ENCODE results near the gene ZSCAN5C. TPM values are rescaled to one million over a fixed set of nuclear protein-coding genes. Genes with fewer than 3 reads are reported as not detected.

Gene ZSCAN5C, protein sequence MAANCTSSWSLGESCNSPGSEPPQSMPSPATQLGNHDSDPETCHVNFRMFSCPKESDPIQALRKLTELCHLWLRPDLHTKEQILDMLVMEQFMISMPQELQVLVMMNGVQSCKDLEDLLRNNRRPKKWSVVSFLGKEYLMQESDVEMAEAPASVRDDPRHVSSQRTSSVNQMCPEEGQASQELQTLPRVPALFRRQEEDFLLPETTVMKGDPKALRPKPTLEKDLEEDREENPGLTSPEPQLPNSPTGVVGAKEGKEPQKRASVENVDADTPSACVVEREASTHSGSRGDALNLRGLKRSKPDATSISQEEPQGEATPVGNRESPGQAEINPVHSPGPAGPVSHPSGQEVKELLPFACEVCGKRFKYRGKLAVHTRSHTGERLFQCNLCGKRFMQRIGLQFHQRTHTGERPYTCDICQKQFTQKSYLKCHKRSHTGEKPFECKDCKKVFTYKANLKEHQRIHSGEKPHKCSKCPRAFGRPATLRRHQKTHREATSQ
- total RNA-seq = not detected

DNA sequence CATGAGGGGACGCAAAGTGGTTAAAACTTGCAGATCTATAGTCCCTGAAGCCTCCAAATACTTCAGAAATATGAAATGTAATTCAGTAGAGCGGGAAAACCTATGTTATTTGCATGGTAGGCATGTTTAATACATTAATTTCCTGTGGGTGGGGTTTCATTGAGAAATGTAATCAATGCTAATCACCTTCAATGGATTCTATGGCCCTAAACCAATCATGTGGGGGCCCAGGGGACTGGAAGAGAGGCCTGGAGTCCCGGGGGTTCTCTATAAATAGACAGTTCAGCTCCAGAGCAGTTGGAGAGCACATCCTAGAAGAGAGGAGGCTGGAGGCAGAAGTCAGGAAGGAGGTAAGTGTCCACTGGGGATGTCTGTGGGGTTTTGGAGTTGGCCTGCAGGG is at the start of gene ZSCAN5C:
Gene ZSCAN5C (plus strand): TSS at position 301 of the 400 bp plus-strand sequence. CDS start 3,641 bp downstream, outside the sequence.
- intact Hi-C loops (cut with DNase I) = no loop called here
- Histone ChIP-seq H3K27me3 (no peaks in the 10 kb centered on the region), H3K4me1 (no peaks in the 10 kb centered on the region), H3K36me3 (no peaks in the 10 kb centered on the region), H3K27ac (replicated peaks in 1 of 4) (no peak within 1 kb of the TSS), H3K4me3 (no peak within 1 kb of the TSS), H3K9me3 (no peaks in the 10 kb centered on the region)
- no peak for DNase-seq (ENCODE audit: extremely low spot score)
- TF ChIP-seq EP300 (IDR thresholded peaks at IDR 0.05) (no peak), POLR2A (IDR thresholded peaks at IDR 0.05; ENCODE audit: low read depth) (no peak), POLR2AphosphoS5 (IDR thresholded peaks at IDR 0.05) (no peak)
- TF ChIP-seq, protein P1, sequence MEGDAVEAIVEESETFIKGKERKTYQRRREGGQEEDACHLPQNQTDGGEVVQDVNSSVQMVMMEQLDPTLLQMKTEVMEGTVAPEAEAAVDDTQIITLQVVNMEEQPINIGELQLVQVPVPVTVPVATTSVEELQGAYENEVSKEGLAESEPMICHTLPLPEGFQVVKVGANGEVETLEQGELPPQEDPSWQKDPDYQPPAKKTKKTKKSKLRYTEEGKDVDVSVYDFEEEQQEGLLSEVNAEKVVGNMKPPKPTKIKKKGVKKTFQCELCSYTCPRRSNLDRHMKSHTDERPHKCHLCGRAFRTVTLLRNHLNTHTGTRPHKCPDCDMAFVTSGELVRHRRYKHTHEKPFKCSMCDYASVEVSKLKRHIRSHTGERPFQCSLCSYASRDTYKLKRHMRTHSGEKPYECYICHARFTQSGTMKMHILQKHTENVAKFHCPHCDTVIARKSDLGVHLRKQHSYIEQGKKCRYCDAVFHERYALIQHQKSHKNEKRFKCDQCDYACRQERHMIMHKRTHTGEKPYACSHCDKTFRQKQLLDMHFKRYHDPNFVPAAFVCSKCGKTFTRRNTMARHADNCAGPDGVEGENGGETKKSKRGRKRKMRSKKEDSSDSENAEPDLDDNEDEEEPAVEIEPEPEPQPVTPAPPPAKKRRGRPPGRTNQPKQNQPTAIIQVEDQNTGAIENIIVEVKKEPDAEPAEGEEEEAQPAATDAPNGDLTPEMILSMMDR (IDR thresholded peaks at IDR 0.05) = no peak
- WGBS = 64% methylated on average over 3 of the region's 3 CpGs

DNA sequence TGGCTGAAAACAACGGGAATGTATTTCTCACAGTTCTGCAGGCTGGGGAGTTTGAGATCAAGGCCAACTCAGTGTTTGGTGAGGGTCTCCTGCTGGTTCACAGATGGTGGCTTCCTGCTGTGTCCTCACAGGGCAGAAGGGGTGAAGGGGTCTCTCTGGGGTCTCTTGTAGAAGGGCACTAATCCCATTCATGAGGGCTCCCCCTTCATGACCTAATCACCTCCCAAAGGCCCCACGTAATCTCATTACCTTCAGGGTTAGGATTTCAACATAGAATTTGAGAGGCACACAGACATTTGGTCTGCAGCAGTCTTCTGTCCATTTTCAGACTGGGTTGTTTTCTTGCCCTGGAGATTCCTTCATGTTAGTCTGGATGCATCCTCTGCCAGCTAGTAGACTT is 49.4 kb upstream of the ZSCAN5C start:
- intact Hi-C loops (cut with DNase I) = no loop called here
- Histone ChIP-seq H3K9me3 (no peaks in the 10 kb centered on the region), H3K27ac (replicated peaks in 1 of 4) (no peak overlapping the region), H3K36me3 (peaks cover 0 to 63% (median 37%) of the 10 kb centered on the region in 4 donors), H3K27me3 (no peaks in the 10 kb centered on the region), H3K4me1 (peaks cover 7 to 21% (median 16%) of the 10 kb centered on the region in 4 donors), H3K4me3 (no peak overlapping the region)
- 85% methylated on average over 2 of the region's 2 CpGs for WGBS
- DNase-seq (ENCODE audit: extremely low spot score) = no peak
- TF ChIP-seq, protein P1 (IDR thresholded peaks at IDR 0.05) = no peak
- no peak for TF ChIP-seq POLR2A (IDR thresholded peaks at IDR 0.05; ENCODE audit: low read depth)
- TF ChIP-seq EP300 (IDR thresholded peaks at IDR 0.05) = no peak
- no peak for TF ChIP-seq POLR2AphosphoS5 (IDR thresholded peaks at IDR 0.05)

DNA sequence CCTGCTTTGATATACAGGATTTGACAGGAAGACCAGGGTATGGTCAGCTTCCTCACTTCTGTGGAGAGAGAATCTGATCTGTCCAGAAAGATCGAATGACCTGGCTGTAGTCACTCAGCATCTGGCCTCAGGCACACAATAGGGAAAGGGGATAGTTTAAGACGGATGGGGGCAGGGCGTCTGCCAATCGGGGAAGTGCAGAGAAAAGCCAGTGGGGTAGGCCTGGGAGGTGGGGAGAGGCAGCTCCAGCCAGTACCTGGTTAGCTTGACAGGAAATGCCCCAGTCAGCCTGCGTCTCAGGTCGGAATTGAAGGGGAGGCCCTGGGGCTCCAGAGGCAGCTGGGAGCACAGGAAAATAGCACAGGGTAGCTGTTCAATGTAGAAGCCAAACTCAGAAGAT is 48.6 kb upstream of the ZSCAN5C start:
- Histone ChIP-seq H3K27ac (replicated peaks in 1 of 4) (peak overlapping the region in 2 of 4 donors; percentile 8 to 14), H3K27me3 (no peaks in the 10 kb centered on the region), H3K4me1 (peaks cover 7 to 21% (median 16%) of the 10 kb centered on the region in 4 donors), H3K9me3 (no peaks in the 10 kb centered on the region), H3K4me3 (no peak overlapping the region), H3K36me3 (peaks cover 0 to 63% (median 32%) of the 10 kb centered on the region in 4 donors)
- TF ChIP-seq, protein P1 (IDR thresholded peaks at IDR 0.05) = no peak
- no peak for TF ChIP-seq EP300 (IDR thresholded peaks at IDR 0.05)
- no peak for TF ChIP-seq POLR2AphosphoS5 (IDR thresholded peaks at IDR 0.05)
- no peak for TF ChIP-seq POLR2A (IDR thresholded peaks at IDR 0.05; ENCODE audit: low read depth)
- no peak for DNase-seq (ENCODE audit: extremely low spot score)
- WGBS = 57% methylated on average over 6 of the region's 6 CpGs
- intact Hi-C loops (cut with DNase I) = no loop called here

DNA sequence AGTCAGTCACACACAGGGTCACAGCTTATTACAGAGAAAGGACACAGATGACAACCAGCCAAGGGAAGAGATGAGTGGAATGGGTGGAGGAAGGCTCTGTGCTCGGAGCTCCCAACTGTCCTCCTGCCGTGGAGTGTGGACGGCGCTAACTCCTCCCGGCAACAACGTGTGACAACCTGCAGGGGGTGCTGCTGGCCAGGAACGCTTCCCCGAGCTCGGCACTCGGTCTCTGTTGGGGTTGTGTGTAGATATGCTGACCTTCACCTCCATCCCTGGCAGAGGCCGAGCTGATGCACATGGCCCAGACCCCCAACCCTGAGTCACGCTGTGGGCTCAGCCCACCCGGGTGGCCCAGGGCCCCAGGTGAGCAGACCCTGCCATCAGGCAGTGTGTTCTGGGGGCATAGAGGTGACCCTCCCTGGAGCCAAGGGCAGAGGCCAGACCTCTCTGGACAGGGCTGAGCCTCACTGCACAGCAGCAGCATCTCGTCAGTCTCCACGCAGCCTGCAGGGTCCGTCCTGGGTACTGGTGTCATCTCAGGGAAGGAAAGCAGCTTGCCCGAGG is 46.9 kb upstream of the ZSCAN5C start:
- peaks cover 15 to 66% (median 41%) of the 10 kb centered on the region in 4 donors for H3K36me3 ChIP-seq
- no peak overlapping the region for H3K27ac ChIP-seq (replicated peaks in 1 of 4)
- DNase-seq (ENCODE audit: extremely low spot score) = no peak
- peaks cover 4 to 18% (median 13%) of the 10 kb centered on the region in 4 donors for H3K4me1 ChIP-seq
- intact Hi-C loops (cut with DNase I) = no loop called here
- TF ChIP-seq POLR2A (IDR thresholded peaks at IDR 0.05; ENCODE audit: low read depth) = no peak
- TF ChIP-seq, protein P1 (IDR thresholded peaks at IDR 0.05) = peak; percentile 15 to 49 (median 18)
- no peak for TF ChIP-seq EP300 (IDR thresholded peaks at IDR 0.05)
- no peak for TF ChIP-seq POLR2AphosphoS5 (IDR thresholded peaks at IDR 0.05)
- H3K9me3 ChIP-seq = no peaks in the 10 kb centered on the region
- no peak overlapping the region for H3K4me3 ChIP-seq
- no peaks in the 10 kb centered on the region for H3K27me3 ChIP-seq
- WGBS = 73% methylated on average over 9 of the region's 17 CpGs
